ENCODE data around the gene PHACTR4. TPM values are rescaled to one million over a fixed set of nuclear protein-coding genes. Genes with fewer than 3 reads are reported as not detected.

PHACTR4 gene
- total RNA-seq, 4 donors from 2014 or later, result 20.3 to 32.2 (median 27.0) TPM

DNA sequence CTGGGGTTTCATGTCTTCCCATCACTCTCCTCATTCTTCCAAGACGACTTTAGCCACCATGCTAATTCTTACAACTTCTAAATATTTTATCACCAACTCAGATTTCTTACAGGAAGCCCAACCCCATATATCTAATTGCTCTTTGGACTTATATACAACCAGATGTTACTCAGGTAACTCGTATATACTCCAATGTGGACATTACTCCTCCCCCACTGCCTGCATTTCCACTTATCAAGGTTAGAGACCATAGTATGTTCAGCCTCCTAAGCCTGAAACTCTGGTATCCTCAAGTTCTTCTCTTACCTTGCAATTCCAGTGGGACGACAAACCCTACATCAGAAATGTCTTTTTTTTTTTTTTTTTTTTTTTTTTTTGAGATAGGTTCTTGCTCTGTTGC lies 133.6 kb downstream of the PHACTR4 start:
- ATAC-seq, result no peak
- 69 to 81% methylated on average over 3 of the region's 3 CpGs for WGBS, 2 donors (ENCODE audit: low coverage in 1 of 2)
- H3K36me3 ChIP-seq, result peaks cover 0 to 27% of the 10 kb centered on the region in 2 donors
- TF ChIP-seq POLR2AphosphoS5 (IDR thresholded peaks at IDR 0.05) (no peak), EP300 (IDR thresholded peaks at IDR 0.05) (no peak), POLR2A (IDR thresholded peaks at IDR 0.05) (no peak)
- TF ChIP-seq, protein P1, sequence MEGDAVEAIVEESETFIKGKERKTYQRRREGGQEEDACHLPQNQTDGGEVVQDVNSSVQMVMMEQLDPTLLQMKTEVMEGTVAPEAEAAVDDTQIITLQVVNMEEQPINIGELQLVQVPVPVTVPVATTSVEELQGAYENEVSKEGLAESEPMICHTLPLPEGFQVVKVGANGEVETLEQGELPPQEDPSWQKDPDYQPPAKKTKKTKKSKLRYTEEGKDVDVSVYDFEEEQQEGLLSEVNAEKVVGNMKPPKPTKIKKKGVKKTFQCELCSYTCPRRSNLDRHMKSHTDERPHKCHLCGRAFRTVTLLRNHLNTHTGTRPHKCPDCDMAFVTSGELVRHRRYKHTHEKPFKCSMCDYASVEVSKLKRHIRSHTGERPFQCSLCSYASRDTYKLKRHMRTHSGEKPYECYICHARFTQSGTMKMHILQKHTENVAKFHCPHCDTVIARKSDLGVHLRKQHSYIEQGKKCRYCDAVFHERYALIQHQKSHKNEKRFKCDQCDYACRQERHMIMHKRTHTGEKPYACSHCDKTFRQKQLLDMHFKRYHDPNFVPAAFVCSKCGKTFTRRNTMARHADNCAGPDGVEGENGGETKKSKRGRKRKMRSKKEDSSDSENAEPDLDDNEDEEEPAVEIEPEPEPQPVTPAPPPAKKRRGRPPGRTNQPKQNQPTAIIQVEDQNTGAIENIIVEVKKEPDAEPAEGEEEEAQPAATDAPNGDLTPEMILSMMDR (IDR thresholded peaks at IDR 0.05), result no peak
- no peaks in the 10 kb centered on the region for H3K9me3 ChIP-seq
- no peak overlapping the region for H3K4me3 ChIP-seq
- H3K27me3 ChIP-seq, result no peaks in the 10 kb centered on the region
- peaks cover 0 to 25% (median 10%) of the 10 kb centered on the region in 3 donors for H3K4me1 ChIP-seq
- no peak overlapping the region for H3K27ac ChIP-seq

GRCh38 chr1:28505406-28506187 lies 136.1 kb downstream of the PHACTR4 start, which contains the start of gene RCC1:
Gene RCC1, plus strand, starts transcription at chr1:28506043. Its CDS starts 23,824 bp downstream, at chr1:28529867.
- peak; percentile 98 for ATAC-seq
- H3K36me3 ChIP-seq, result peaks cover 0 to 30% of the 10 kb centered on the region in 2 donors
- peak within 1 kb of the TSS; percentile 74 to 83 for H3K4me3 ChIP-seq
- H3K27ac ChIP-seq, result peak within 1 kb of the TSS; percentile 86 to 90 (median 89)
- TF ChIP-seq, protein P1 (IDR thresholded peaks at IDR 0.05), result no peak
- TF ChIP-seq POLR2A (IDR thresholded peaks at IDR 0.05), result peak; percentile 91
- TF ChIP-seq EP300 (IDR thresholded peaks at IDR 0.05), result no peak
- peak; percentile 98 for TF ChIP-seq POLR2AphosphoS5 (IDR thresholded peaks at IDR 0.05)
- H3K27me3 ChIP-seq, result no peaks in the 10 kb centered on the region
- peaks cover 4 to 49% (median 33%) of the 10 kb centered on the region in 3 donors for H3K4me1 ChIP-seq
- 1 to 2% methylated on average over 17 to 20 of the region's 41 CpGs for WGBS, 2 donors (ENCODE audit: low coverage in 1 of 2)
- H3K9me3 ChIP-seq, result no peaks in the 10 kb centered on the region

- H3K27ac ChIP-seq, result peak overlapping the region; percentile 86 to 90 (median 89)
- H3K9me3 ChIP-seq, result no peaks in the 10 kb centered on the region
- no peaks in the 10 kb centered on the region for H3K27me3 ChIP-seq
- TF ChIP-seq POLR2AphosphoS5 (IDR thresholded peaks at IDR 0.05) (no peak), EP300 (IDR thresholded peaks at IDR 0.05) (no peak), POLR2A (IDR thresholded peaks at IDR 0.05) (no peak)
- TF ChIP-seq, protein P1 (IDR thresholded peaks at IDR 0.05), result no peak
- H3K36me3 ChIP-seq, result peaks cover 0 to 43% of the 10 kb centered on the region in 2 donors
- H3K4me3 ChIP-seq, result peak overlapping the region; percentile 74 to 83
- ATAC-seq, result no peak
- WGBS, 2 donors (ENCODE audit: low coverage in 1 of 2), result 0 to 4% methylated on average over 9 to 14 of the region's 14 CpGs
- H3K4me1 ChIP-seq, result peaks cover 4 to 62% (median 33%) of the 10 kb centered on the region in 3 donors
Measured at GRCh38 chr1:28506907-28507246, 137.3 kb downstream of the PHACTR4 start.

DNA sequence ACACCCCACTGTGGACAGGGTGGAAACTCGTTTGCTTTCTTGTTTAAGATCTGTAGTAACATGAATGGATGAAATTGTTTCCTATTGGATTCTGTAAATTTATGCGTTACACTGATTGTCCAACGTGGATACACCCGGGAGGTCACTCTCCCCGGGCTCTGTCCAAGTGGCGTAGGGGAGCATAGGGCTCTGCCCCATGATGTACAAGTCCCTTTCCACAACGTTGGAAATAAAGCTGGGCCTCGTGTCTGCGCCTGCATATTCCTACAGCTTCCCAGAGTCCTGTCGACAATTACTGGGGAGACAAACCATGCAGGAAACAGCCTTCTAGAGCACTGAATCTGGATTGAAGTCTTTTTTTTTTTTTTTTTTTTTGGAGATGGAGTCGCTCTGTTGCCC lies 137.7 kb downstream of the PHACTR4 start:
- no peak for ATAC-seq
- Histone ChIP-seq H3K4me3 (peak overlapping the region; percentile 74 to 83), H3K4me1 (peaks cover 4 to 66% (median 33%) of the 10 kb centered on the region in 3 donors), H3K27ac (peak overlapping the region; percentile 86 to 90 (median 89)), H3K27me3 (no peaks in the 10 kb centered on the region), H3K36me3 (peaks cover 0 to 46% of the 10 kb centered on the region in 2 donors), H3K9me3 (no peaks in the 10 kb centered on the region)
- TF ChIP-seq EP300 (IDR thresholded peaks at IDR 0.05) (no peak), POLR2AphosphoS5 (IDR thresholded peaks at IDR 0.05) (no peak), POLR2A (IDR thresholded peaks at IDR 0.05) (no peak)
- TF ChIP-seq, protein P1 (IDR thresholded peaks at IDR 0.05), result no peak
- 3 to 8% methylated on average over 8 to 9 of the region's 11 CpGs for WGBS, 2 donors (ENCODE audit: low coverage in 1 of 2)

Data from gastroesophageal sphincter (tissue), 4 donors.